Ovary (tissue), 9 donors: ENCODE data around the gene CAMTA1. TPM values are rescaled to one million over a fixed set of nuclear protein-coding genes. Genes with fewer than 3 reads are reported as not detected.

Experiments
- DNase-seq, 5 donors: peaks; one replicate each; pipeline ENCODE4 v3.0.0-alpha.2; 2019 to 2020
- H3K27ac ChIP-seq, 2 donors: fragments of 200-600 bp; one replicate each; pipeline versions ENCODE4 v1.5.1 to v1.8.0; 2019 to 2022
- H3K27me3 ChIP-seq: fragments of 200-600 bp; one replicate; pipeline ENCODE4 v1.8.0; 2022
- H3K36me3 ChIP-seq: fragments of 200-600 bp; sonication (generic); one replicate; pipeline ENCODE4 v1.5.1; 2019
- H3K4me1 ChIP-seq: one replicate; pipeline ENCODE4 v1.8.1; 2013; ENCODE audit warnings: mild to moderate bottlenecking, moderate library complexity; ENCODE audit not compliant: insufficient read depth
- H3K4me3 ChIP-seq: fragments of 200-600 bp; sonication (generic); one replicate; pipeline ENCODE4 v1.5.1; 2017
- H3K9me3 ChIP-seq, 2 donors: fragments of 200-600 bp in 1 of 2; sonication (generic) in 1 of 2; one replicate each; pipeline versions ENCODE4 v1.5.1 to v1.8.1; 2013 to 2019; ENCODE audit warnings: mild to moderate bottlenecking in 1 of 2, moderate library complexity in 1 of 2
- EP300 ChIP-seq: sonication (generic); formaldehyde crosslinking; IDR thresholded peaks from one replicate; pipeline ENCODE4 v1.6.1; 2017; ENCODE audit warnings: antibody characterized with exemption
- POLR2A ChIP-seq: fragments of 450-650 bp; IDR thresholded peaks from one replicate; pipeline ENCODE4 v1.6.1; 2017; ENCODE audit warnings: antibody characterized with exemption, mild to moderate bottlenecking, moderate library complexity
- WGBS, 3 donors: extraction: QIAGEN DNeasy Blood & Tissue Kit in 1 of 3; methylation state at CpG; one replicate each; pipeline versions ENCODE4 v1.1.5 to v1.1.7; 2013 to 2017; 5-methylcytosine and 5-hydroxymethylcytosine counted together
- intact Hi-C, 4 donors: fragments of 100-400 bp; cut with DNase I; formaldehyde crosslinking; loops; one replicate each; pipeline versions ENCODE4 v1.11.0 to v1.15.1; 2022 to 2023
- polyA plus RNA-seq, 2 donors: library from polyadenylated mRNA; stranded (reverse); fragments of 200-250 nt in 1 of 2; fragments of 350-450 nt in 1 of 2; fragmentation: Illumina TruSeq in 1 of 2; extraction: RNeasy Lipid Tissue Mini Kit (QIAGEN cat#74804) in 1 of 2; gene quantifications; one replicate each; pipeline ENCODE4 v1.2.3, GENCODE V29; 2013 to 2014
- total RNA-seq, 7 donors: library from RNA; depleted of rRNA in 2 of 7; stranded (reverse); fragments of >200 nt in 2 of 7; fragmentation: NEBNext Ultra II Directional in 3 of 7; extraction: Animal tissue kit (Norgen Biotek cat#: 25700) in 3 of 7; gene quantifications; one replicate each; pipeline versions ENCODE4 v1.1.0 to v1.2.4, GENCODE V29; 2016 to 2023
- TF ChIP-seq, protein P1 (sequence below), 3 donors: fragments of 450-650 bp in 2 of 3; fragments of 200-600 bp in 1 of 3; IDR thresholded peaks; one replicate each; pipeline versions ENCODE4 v1.5.1 to v1.8.0; 2016 to 2022; ENCODE audit warnings: antibody characterized with exemption in 3 of 3, mild to moderate bottlenecking in 1 of 3
- donor health status: DM: no; HTN: no; CAD: no; lungs with moderate emphysema.
- donor health status: DM: no; HTN: no; CAD: no.
- donor health status: Bipolar disorder and iron deficiency.
- donor health status: DM: yes; HTN: yes; CAD: no.
- donor health status: DM: no; HTN: no; CAD: no.
- donor health status: DM: yes; HTN: yes; CAD: no.

Gene CAMTA1
- total and polyA plus RNA-seq, 9 donors: 51.1 to 150 (median 67.4) TPM

GRCh38 chr1:6924891-6925290 lies 139.6 kb downstream of the CAMTA1 start:
- intact Hi-C loops: no loop called here
- Histone ChIP-seq H3K36me3 (no peaks in the 10 kb centered on the region), H3K27ac (no peak overlapping the region), H3K27me3 (no peaks in the 10 kb centered on the region), H3K4me1 (peaks cover 5% of the 10 kb centered on the region), H3K4me3 (no peak overlapping the region), H3K9me3 (no peaks in the 10 kb centered on the region)
- 77 to 86% (median 81%) methylated on average over 4 of the region's 4 CpGs for WGBS, 3 donors
- TF ChIP-seq, protein P1, sequence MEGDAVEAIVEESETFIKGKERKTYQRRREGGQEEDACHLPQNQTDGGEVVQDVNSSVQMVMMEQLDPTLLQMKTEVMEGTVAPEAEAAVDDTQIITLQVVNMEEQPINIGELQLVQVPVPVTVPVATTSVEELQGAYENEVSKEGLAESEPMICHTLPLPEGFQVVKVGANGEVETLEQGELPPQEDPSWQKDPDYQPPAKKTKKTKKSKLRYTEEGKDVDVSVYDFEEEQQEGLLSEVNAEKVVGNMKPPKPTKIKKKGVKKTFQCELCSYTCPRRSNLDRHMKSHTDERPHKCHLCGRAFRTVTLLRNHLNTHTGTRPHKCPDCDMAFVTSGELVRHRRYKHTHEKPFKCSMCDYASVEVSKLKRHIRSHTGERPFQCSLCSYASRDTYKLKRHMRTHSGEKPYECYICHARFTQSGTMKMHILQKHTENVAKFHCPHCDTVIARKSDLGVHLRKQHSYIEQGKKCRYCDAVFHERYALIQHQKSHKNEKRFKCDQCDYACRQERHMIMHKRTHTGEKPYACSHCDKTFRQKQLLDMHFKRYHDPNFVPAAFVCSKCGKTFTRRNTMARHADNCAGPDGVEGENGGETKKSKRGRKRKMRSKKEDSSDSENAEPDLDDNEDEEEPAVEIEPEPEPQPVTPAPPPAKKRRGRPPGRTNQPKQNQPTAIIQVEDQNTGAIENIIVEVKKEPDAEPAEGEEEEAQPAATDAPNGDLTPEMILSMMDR (IDR thresholded peaks at IDR 0.05): no peak
- TF ChIP-seq POLR2A (no peak), EP300 (no peak)
- no peak for DNase-seq

- H3K4me3 ChIP-seq: no peak overlapping the region
- 20 to 37% (median 20%) methylated on average over 4 of the region's 4 CpGs for WGBS, 3 donors
- peaks cover 3% of the 10 kb centered on the region for H3K4me1 ChIP-seq
- TF ChIP-seq POLR2A (no peak), EP300 (no peak)
- TF ChIP-seq, protein P1 (IDR thresholded peaks at IDR 0.05): no peak
- intact Hi-C loops: no loop called here
- no peaks in the 10 kb centered on the region for H3K9me3 ChIP-seq
- H3K27ac ChIP-seq: no peak overlapping the region
- no peak for DNase-seq
- no peaks in the 10 kb centered on the region for H3K36me3 ChIP-seq
- no peaks in the 10 kb centered on the region for H3K27me3 ChIP-seq
These were observed 142.4 kb downstream of the CAMTA1 start for GRCh38 chr1:6927626-6928025.

- H3K4me3 ChIP-seq: no peak overlapping the region
- no peaks in the 10 kb centered on the region for H3K27me3 ChIP-seq
- H3K4me1 ChIP-seq: no peaks in the 10 kb centered on the region
- H3K36me3 ChIP-seq: no peaks in the 10 kb centered on the region
- TF ChIP-seq POLR2A (no peak), EP300 (no peak)
- TF ChIP-seq, protein P1 (IDR thresholded peaks at IDR 0.05): no peak
- 72 to 80% (median 79%) methylated on average over 12 of the region's 12 CpGs for WGBS, 3 donors
- intact Hi-C loops: no loop called here
- H3K27ac ChIP-seq: no peak overlapping the region
- no peak for DNase-seq
- H3K9me3 ChIP-seq: no peaks in the 10 kb centered on the region
These were observed 143.0 kb downstream of the CAMTA1 start for GRCh38 chr1:6928106-6928885.

- WGBS, 3 donors: 79 to 87% (median 85%) methylated on average over 8 of the region's 8 CpGs
- Histone ChIP-seq H3K27me3 (no peaks in the 10 kb centered on the region), H3K9me3 (no peaks in the 10 kb centered on the region), H3K27ac (no peak overlapping the region), H3K4me1 (peaks cover 1% of the 10 kb centered on the region), H3K36me3 (no peaks in the 10 kb centered on the region), H3K4me3 (no peak overlapping the region)
- intact Hi-C loops: no loop called here
- no peak for DNase-seq
- TF ChIP-seq POLR2A: no peak
- TF ChIP-seq EP300: no peak
- TF ChIP-seq, protein P1 (IDR thresholded peaks at IDR 0.05): no peak
These were observed 145.6 kb downstream of the CAMTA1 start for GRCh38 chr1:6930732-6931300.
